Measurements from ENCODE around the gene KIAA1217. TPM values are rescaled to one million over a fixed set of nuclear protein-coding genes. Genes with fewer than 3 reads are reported as not detected.

KIAA1217 gene
- total RNA-seq, 1 experiment from 2014 or later, result 18.6 TPM

- Histone ChIP-seq H2BK15ac (ENCODE audit: low read depth, low read length) (no peak overlapping the region), H3K9me3 (ENCODE audit: control insufficient read depth, low read depth, low read length) (peaks cover 7% of the 10 kb centered on the region), H3K23ac (ENCODE audit: insufficient read length, low read depth, low read length) (no peak overlapping the region), H2AK5ac (ENCODE audit: insufficient read length, low read length) (no peak overlapping the region), H3K56ac (ENCODE audit: insufficient read length, low read depth, low read length) (no peak overlapping the region), H3K18ac (ENCODE audit: insufficient read length, low read depth, low read length) (no peak overlapping the region), H3K27ac (ENCODE audit: insufficient read length, low read depth, low read length) (no peak overlapping the region), H2AFZ (ENCODE audit: low read length) (no peak overlapping the region), H2BK20ac (ENCODE audit: low read depth, low read length, poor library complexity, severe bottlenecking) (no peak overlapping the region), H3K79me2 (ENCODE audit: insufficient read depth, low read length) (no peaks in the 10 kb centered on the region), H2BK12ac (ENCODE audit: insufficient read length, low read depth, low read length) (no peak overlapping the region), H3K14ac (ENCODE audit: insufficient read depth, low read length) (no peak overlapping the region), H4K20me1 (ENCODE audit: control insufficient read depth, insufficient read depth, insufficient read length) (no peaks in the 10 kb centered on the region), H2BK120ac (ENCODE audit: low read depth, low read length, poor library complexity, severe bottlenecking) (no peak overlapping the region), H3K79me1 (ENCODE audit: insufficient read depth, low read depth, low read length, poor library complexity, severe bottlenecking) (no peaks in the 10 kb centered on the region), H3K23me2 (ENCODE audit: insufficient read length, low read depth, low read length, poor library complexity, severe bottlenecking) (no peaks in the 10 kb centered on the region), H4K8ac (replicated peaks; ENCODE audit: insufficient read length, low read depth, low read length) (no peak overlapping the region), H2BK5ac (ENCODE audit: insufficient read length, low read length) (no peak overlapping the region), H3K27me3 (ENCODE audit: insufficient read depth, low read length) (no peaks in the 10 kb centered on the region), H3K4me2 (ENCODE audit: insufficient read depth, insufficient read length, low read length) (no peak overlapping the region), H4K91ac (ENCODE audit: insufficient read length, low read depth, low read length) (no peak overlapping the region), H3K4me1 (ENCODE audit: insufficient read depth, low read length) (no peaks in the 10 kb centered on the region), H3T11ph (ENCODE audit: low read length) (no peak overlapping the region), H3K4ac (ENCODE audit: low read depth, low read length) (no peak overlapping the region), H4K5ac (ENCODE audit: insufficient read length, low read depth, low read length) (no peak overlapping the region), H3K9ac (ENCODE audit: extremely low read depth, insufficient read length, low read length) (no peak overlapping the region)
- H3K9me3 Mint-ChIP-seq, result peaks cover 30 to 31% of the 10 kb centered on the region in 2 experiments
- no peak overlapping the region for H3K27ac Mint-ChIP-seq
- DNase-seq, result no peak
- peaks cover 2 to 13% (median 4%) of the 10 kb centered on the region in 3 experiments; a peak in 4 of 7 replicates for H3K36me3 Mint-ChIP-seq (ENCODE audit: insufficient read depth in 1 of 3, low read depth in 3 of 3)
- no peak for TF ChIP-seq CTCF (conservative IDR thresholded peaks at IDR 0.05)
- no peaks in the 10 kb centered on the region for H3K4me1 Mint-ChIP-seq
- H3K27me3 Mint-ChIP-seq (ENCODE audit: low read depth), result no peaks in the 10 kb centered on the region; the same call in 1 of the 2 replicates
- no peak overlapping the region for H3K4me3 Mint-ChIP-seq
- WGBS (ENCODE audit: extremely low coverage, insufficient read length, low lambda C conversion rate), result no CpG with 5 or more reads among the region's 19 CpGs
Observed at GRCh38 chr10:24176658-24177057, 32.3 kb upstream of the KIAA1217 start.

Measured in H9 (cell line).